NB4 (cell line): ENCODE measurements around the gene UCHL1.

ENCODE experiments used
- DNase-seq: peaks from one replicate; pipeline ENCODE4 v3.0.0; 2010; ENCODE audit warnings: low read depth
- H3K4me3 ChIP-seq: one replicate; pipeline ENCODE4 v1.5.1; 2011; ENCODE audit warnings: mild to moderate bottlenecking, low read depth, low read length, moderate library complexity
- MYC ChIP-seq: IDR thresholded peaks from 2 replicates; pipeline ENCODE4 v1.6.1; 2011; ENCODE audit warnings: low read depth, low read length
- POLR2A ChIP-seq: IDR thresholded peaks from 2 replicates; pipeline ENCODE4 v1.6.1; 2011; ENCODE audit warnings: mild to moderate bottlenecking; ENCODE audit not compliant: insufficient read length; ENCODE audit errors: extremely low read depth
- TF ChIP-seq, protein P1 (sequence below): IDR thresholded peaks from one replicate; pipeline ENCODE4 v1.5.1; 2012; ENCODE audit warnings: low read depth, low read length
- TF ChIP-seq, protein P2 (sequence below): IDR thresholded peaks from 2 replicates; pipeline ENCODE4 v1.6.1; 2011; ENCODE audit warnings: low read depth, low read length

Gene UCHL1

DNA sequence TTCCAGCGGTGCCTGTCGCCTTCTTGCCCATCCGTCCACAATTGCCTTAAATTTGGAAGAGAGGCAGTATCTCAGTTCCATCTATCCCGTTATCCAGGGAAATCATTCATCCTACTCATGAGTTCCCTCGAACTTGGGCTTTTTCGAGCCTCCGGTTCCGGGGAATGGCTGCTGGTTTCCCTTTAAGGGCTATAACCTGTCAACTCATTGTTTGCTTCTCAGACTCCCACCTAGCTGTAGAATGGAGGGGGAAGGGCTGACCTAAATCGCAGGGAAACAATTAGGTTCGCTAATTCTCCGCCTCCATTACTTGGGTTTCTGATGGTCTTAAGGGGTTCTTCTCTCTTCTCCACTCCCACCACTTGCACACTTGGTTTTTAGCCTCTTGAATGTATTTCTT is 1.2 kb downstream of the UCHL1 start:
- no peak overlapping the region for H3K4me3 ChIP-seq
- TF ChIP-seq, protein P1, sequence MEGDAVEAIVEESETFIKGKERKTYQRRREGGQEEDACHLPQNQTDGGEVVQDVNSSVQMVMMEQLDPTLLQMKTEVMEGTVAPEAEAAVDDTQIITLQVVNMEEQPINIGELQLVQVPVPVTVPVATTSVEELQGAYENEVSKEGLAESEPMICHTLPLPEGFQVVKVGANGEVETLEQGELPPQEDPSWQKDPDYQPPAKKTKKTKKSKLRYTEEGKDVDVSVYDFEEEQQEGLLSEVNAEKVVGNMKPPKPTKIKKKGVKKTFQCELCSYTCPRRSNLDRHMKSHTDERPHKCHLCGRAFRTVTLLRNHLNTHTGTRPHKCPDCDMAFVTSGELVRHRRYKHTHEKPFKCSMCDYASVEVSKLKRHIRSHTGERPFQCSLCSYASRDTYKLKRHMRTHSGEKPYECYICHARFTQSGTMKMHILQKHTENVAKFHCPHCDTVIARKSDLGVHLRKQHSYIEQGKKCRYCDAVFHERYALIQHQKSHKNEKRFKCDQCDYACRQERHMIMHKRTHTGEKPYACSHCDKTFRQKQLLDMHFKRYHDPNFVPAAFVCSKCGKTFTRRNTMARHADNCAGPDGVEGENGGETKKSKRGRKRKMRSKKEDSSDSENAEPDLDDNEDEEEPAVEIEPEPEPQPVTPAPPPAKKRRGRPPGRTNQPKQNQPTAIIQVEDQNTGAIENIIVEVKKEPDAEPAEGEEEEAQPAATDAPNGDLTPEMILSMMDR = no peak
- TF ChIP-seq, protein P2, sequence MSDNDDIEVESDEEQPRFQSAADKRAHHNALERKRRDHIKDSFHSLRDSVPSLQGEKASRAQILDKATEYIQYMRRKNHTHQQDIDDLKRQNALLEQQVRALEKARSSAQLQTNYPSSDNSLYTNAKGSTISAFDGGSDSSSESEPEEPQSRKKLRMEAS = no peak
- no peak for TF ChIP-seq POLR2A
- no peak for TF ChIP-seq MYC
- DNase-seq = no peak

DNA sequence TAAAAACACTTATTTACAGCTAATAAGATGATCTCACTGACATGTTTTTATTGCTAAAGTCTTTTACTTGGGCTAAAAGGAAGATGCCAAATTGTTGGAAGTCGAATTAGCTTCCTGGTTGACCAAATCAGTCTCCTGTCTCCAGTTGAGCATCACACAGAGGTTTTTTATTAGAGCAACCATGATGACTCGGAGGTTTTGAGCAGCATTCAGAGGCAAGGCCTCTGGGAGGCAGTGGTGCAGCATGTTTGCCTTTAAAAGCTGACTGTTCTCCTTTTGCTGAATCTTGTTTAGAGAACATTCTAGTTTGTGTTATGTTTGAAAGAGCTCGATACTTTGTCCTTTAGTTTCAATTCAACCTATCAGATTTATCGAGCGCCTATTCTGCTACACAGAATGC is 2.1 kb downstream of the UCHL1 start:
- no peak overlapping the region for H3K4me3 ChIP-seq
- peak; percentile 69 for DNase-seq

DNA sequence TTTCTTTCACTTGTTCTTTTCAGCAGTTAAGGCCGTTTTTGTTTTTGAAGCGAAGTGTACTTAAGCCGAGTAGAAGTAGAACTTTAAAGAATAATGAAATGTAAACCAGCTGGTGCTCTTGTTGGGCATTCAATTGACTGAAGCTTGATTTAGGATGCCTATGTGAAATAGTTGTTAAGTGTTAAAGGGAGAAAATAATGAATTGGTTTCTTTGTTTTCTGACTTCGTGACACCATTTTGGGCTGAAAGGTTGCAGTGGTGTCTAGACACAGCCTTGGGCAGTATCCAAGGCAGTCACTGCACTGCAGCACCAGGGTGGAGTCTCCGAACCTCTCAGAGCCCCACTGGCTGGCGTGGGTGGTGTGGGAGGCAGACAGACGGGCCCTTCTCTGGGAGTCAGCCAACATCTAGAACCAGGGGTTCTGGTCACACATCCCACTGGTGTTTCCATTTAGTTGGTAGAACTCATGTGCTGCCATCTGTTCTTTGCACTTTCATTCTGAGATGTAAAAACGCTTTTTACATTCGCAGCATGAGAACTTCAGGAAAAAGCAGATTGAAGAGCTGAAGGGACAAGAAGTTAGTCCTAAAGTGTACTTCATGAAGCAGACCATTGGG is 3.5 kb downstream of the UCHL1 start:
- DNase-seq = no peak
- TF ChIP-seq POLR2A (no peak), MYC (no peak)
- TF ChIP-seq, protein P1 = no peak
- TF ChIP-seq, protein P2 = no peak
- no peak overlapping the region for H3K4me3 ChIP-seq

More for the DNA sequence above, 2.1 kb downstream of the UCHL1 start:
- TF ChIP-seq, protein P2 = no peak
- TF ChIP-seq, protein P1 = peak; percentile 44
- TF ChIP-seq MYC = no peak

DNA sequence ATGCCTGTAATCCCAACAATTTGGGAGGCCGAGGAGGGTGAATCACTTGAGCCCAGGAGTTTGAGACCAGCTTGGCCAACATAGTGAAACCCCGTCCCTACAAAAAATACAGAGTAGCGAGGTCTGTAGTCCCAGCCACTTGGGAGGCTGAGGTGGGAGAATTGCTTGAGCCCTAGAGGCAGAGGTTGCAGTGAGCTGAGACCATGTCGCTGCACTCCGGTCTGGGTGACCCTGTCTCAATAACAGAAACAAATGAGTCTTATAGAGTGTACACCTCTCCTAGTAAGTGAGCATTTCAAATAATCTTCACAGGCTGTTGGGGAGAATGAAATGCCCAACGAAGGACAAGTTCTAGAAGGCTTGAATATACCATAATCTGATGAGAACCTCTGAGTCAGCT is 5.5 kb downstream of the UCHL1 start:
- DNase-seq = no peak
- H3K4me3 ChIP-seq = no peak overlapping the region
- TF ChIP-seq, protein P1 = no peak
- TF ChIP-seq, protein P2 = no peak
- TF ChIP-seq POLR2A = no peak
- TF ChIP-seq MYC = no peak

DNA sequence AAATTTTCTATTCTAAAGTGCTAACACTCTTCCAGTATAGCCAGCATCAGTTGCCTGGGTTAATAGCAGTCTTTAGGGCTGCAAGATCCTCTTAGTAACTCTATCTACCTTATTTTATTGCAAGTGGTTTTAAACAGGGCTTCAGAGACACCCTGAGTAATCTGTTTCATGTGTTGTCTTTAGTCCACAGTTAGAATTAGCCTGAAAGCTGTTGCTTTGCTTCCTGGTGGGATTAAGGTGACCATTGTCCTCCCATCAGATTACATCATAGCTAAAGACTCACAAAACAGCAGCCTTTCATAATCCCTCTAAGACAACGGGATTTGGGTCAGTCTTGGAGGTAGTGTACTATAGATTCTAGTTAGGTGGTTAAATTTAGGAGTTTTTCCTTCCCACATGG is 7.5 kb downstream of the UCHL1 start:
- no peak overlapping the region for H3K4me3 ChIP-seq

More for the DNA sequence above, 7.5 kb downstream of the UCHL1 start:
- TF ChIP-seq, protein P2 = no peak
- TF ChIP-seq POLR2A (no peak), MYC (no peak)
- TF ChIP-seq, protein P1 = no peak
- DNase-seq = no peak
